SK-N-SH (cell line): ENCODE measurements around the gene GTF2F2. TPM values are rescaled to one million over a fixed set of nuclear protein-coding genes. Genes with fewer than 3 reads are reported as not detected.

Experiments
- CTCF ChIA-PET: fragments of 300-600, 350-600 bp; formaldehyde crosslinking; extraction: SDS; loops from one replicate; lab custom pipeline; 2021; lab: Yijun Ruan, JAX
- POLR2A ChIA-PET: fragments of 350-600 bp; sonication (Branson Sonifier 250); formaldehyde crosslinking; extraction: SDS; loops from one replicate; lab custom pipeline; 2020; ENCODE audit warnings: antibody characterized with exemption, inconsistent platforms; lab: Yijun Ruan, JAX
- DNase-seq: peaks from one replicate; pipeline ENCODE4 v3.0.0; 2012
- H2AFZ ChIP-seq: fragments of 200-600 bp; sonication (generic); 2 replicates; pipeline ENCODE4 v1.8.1; 2016; ENCODE audit warnings: antibody characterized with exemption, mild to moderate bottlenecking, low read depth
- H3F3A ChIP-seq: fragments of 200-600 bp; sonication (generic); replicated peaks from 2 replicates; pipeline ENCODE3; 2016; ENCODE audit warnings: antibody characterized with exemption, mild to moderate bottlenecking; ENCODE audit not compliant: insufficient read depth
- H3K27ac ChIP-seq, 2 experiments: fragments of 200-500 bp in 1 of 2; fragments of 200-600 bp in 1 of 2; sonication (Bioruptor generic) in 1 of 2; sonication (generic), shearing (Covaris generic) in 1 of 2; 2 replicates each; pipeline versions ENCODE4 v1.5.1 to v1.6.1; 2014 to 2016; ENCODE audit warnings: low read depth in 2 of 2, inconsistent platforms in 1 of 2, low read length in 1 of 2, mild to moderate bottlenecking in 1 of 2, mixed read lengths in 1 of 2
- H3K27me3 ChIP-seq: fragments of 200-600 bp; sonication (generic), shearing (Covaris generic); 2 replicates; pipeline ENCODE4 v1.6.1; 2016; ENCODE audit warnings: mixed run types; ENCODE audit not compliant: insufficient read depth
- H3K36me3 ChIP-seq, 2 experiments: fragments of 200-500 bp in 1 of 2; fragments of 200-600 bp in 1 of 2; sonication (Bioruptor generic) in 1 of 2; sonication (generic) in 1 of 2; replicated peaks in 1 of 2; 2 replicates each; pipeline versions ENCODE3 to v1.5.1; 2014 to 2016; ENCODE audit warnings: low read length in 1 of 2, mild to moderate bottlenecking in 1 of 2; ENCODE audit not compliant: insufficient read depth in 2 of 2, control insufficient read depth in 1 of 2
- H3K4me1 ChIP-seq, 2 experiments: fragments of 200-500 bp in 1 of 2; fragments of 200-600 bp in 1 of 2; sonication (Bioruptor generic) in 1 of 2; sonication (generic), shearing (Covaris generic) in 1 of 2; 2 replicates each; pipeline versions ENCODE4 v1.5.1 to v1.6.1; 2014 to 2016; ENCODE audit warnings: low read depth in 1 of 2, low read length in 1 of 2, mixed run types in 1 of 2; ENCODE audit not compliant: insufficient read depth in 2 of 2, control insufficient read depth in 1 of 2
- H3K4me2 ChIP-seq: fragments of 200-600 bp; sonication (generic), shearing (Covaris generic); 2 replicates; pipeline ENCODE4 v1.6.1; 2017; ENCODE audit warnings: mixed run types
- H3K4me3 ChIP-seq, 2 experiments: fragments of 200-500 bp in 1 of 2; fragments of 200-600 bp in 1 of 2; sonication (Bioruptor generic) in 1 of 2; sonication (generic), shearing (Covaris generic) in 1 of 2; 2 replicates each; pipeline versions ENCODE4 v1.5.1 to v1.8.1; 2014 to 2016; ENCODE audit warnings: low read depth in 2 of 2, inconsistent platforms in 1 of 2, low read length in 1 of 2, mild to moderate bottlenecking in 1 of 2, mixed read lengths in 1 of 2, moderate library complexity in 1 of 2
- H3K79me2 ChIP-seq: fragments of 200-600 bp; sonication (generic); 2 replicates; pipeline ENCODE4 v1.8.1; 2017; ENCODE audit warnings: mild to moderate bottlenecking; ENCODE audit not compliant: insufficient read depth
- H3K9ac ChIP-seq: fragments of 200-600 bp; sonication (generic); 2 replicates; pipeline ENCODE4 v1.6.1; 2017; ENCODE audit warnings: mixed run types
- H3K9me2 ChIP-seq: fragments of 200-600 bp; sonication (generic); 2 replicates; pipeline ENCODE4 v1.6.1; 2017; ENCODE audit warnings: mixed run types
- H3K9me3 ChIP-seq: fragments of 200-600 bp; sonication (generic); 2 replicates; pipeline ENCODE4 v1.6.1; 2017; ENCODE audit warnings: mixed run types, mild to moderate bottlenecking, moderate library complexity
- H4K20me1 ChIP-seq: fragments of 200-600 bp; sonication (generic); 2 replicates; pipeline ENCODE4 v1.6.1; 2017; ENCODE audit warnings: mild to moderate bottlenecking, mixed run types; ENCODE audit not compliant: insufficient read depth
- CHD2 ChIP-seq: fragments of 150-350 bp; IDR thresholded peaks from 2 replicates; pipeline ENCODE4 v1.6.1; 2018; ENCODE audit warnings: low read length; ENCODE audit not compliant: partially characterized antibody
- CTCF ChIP-seq: fragments of 200-600 bp; sonication (generic); IDR thresholded peaks from 2 replicates; pipeline ENCODE4 v1.6.1; 2017; ENCODE audit warnings: antibody characterized with exemption, mild to moderate bottlenecking, moderate library complexity
- ELF1 ChIP-seq: IDR thresholded peaks from 2 replicates; pipeline ENCODE4 v1.4.0; 2012
- FOXJ3 ChIP-seq: sonication (generic); formaldehyde crosslinking; IDR thresholded peaks from 2 replicates; pipeline ENCODE4 v1.5.1; 2020; ENCODE audit warnings: mild to moderate bottlenecking, missing genetic modification reagents
- GABPA ChIP-seq: IDR thresholded peaks from 2 replicates; pipeline ENCODE4 v1.4.0; 2012; ENCODE audit warnings: low read depth, mild to moderate bottlenecking
- JUND ChIP-seq: IDR thresholded peaks from 2 replicates; pipeline ENCODE4 v1.4.0; 2012
- MEF2A ChIP-seq: IDR thresholded peaks from 2 replicates; pipeline ENCODE4 v1.4.0; 2012; ENCODE audit warnings: low read depth, borderline replicate concordance
- MXI1 ChIP-seq: IDR thresholded peaks from 2 replicates; pipeline ENCODE4 v1.6.1; 2012; ENCODE audit warnings: mild to moderate bottlenecking, low read depth, low read length, improper control_type of control experiment
- NFIC ChIP-seq: IDR thresholded peaks from 2 replicates; pipeline ENCODE4 v1.4.0; 2012; ENCODE audit warnings: borderline replicate concordance
- NRF1 ChIP-seq: IDR thresholded peaks from 2 replicates; pipeline ENCODE4 v1.6.1; 2012; ENCODE audit warnings: low read depth, mild to moderate bottlenecking, low read length
- RAD21 ChIP-seq: IDR thresholded peaks from 2 replicates; pipeline ENCODE4 v1.6.1; 2012; ENCODE audit warnings: mild to moderate bottlenecking, low read length
- REST ChIP-seq: IDR thresholded peaks from 2 replicates; pipeline ENCODE4 v1.6.1; 2012; ENCODE audit warnings: mild to moderate bottlenecking, low read depth, low read length, moderate library complexity
- RFX5 ChIP-seq: IDR thresholded peaks from 2 replicates; pipeline ENCODE4 v1.6.1; 2012; ENCODE audit warnings: mild to moderate bottlenecking, improper control_type of control experiment, low read length
- RXRA ChIP-seq: IDR thresholded peaks from 2 replicates; pipeline ENCODE4 v1.4.0; 2012; ENCODE audit warnings: low read depth, mild to moderate bottlenecking, borderline replicate concordance
- SIN3A ChIP-seq: IDR thresholded peaks from 2 replicates; pipeline ENCODE4 v1.6.1; 2012; ENCODE audit warnings: low read depth, mild to moderate bottlenecking, low read length, moderate library complexity, borderline replicate concordance
- SMC3 ChIP-seq: IDR thresholded peaks from 2 replicates; pipeline ENCODE4 v1.6.1; 2012; ENCODE audit warnings: low read depth, low read length, improper control_type of control experiment
- TAF1 ChIP-seq: IDR thresholded peaks from 2 replicates; pipeline ENCODE4 v1.6.1; 2012; ENCODE audit warnings: low read depth, mild to moderate bottlenecking, low read length, moderate library complexity, borderline replicate concordance
- ZBTB33 ChIP-seq: IDR thresholded peaks from 2 replicates; pipeline ENCODE4 v1.4.0; 2012; ENCODE audit warnings: low read depth, borderline replicate concordance
- WGBS: methylation state at CpG from one replicate; pipeline ENCODE4 v1.1.6; 2017; ENCODE audit warnings: low lambda C conversion rate; 5-methylcytosine and 5-hydroxymethylcytosine counted together
- polyA plus RNA-seq, 3 experiments: library from polyadenylated mRNA; depleted of rRNA; stranded (reverse); fragments of >200 nt; gene quantifications; 2 replicates each; pipeline ENCODE4 v1.2.3, GENCODE V29; 2012

The GTF2F2 gene
- polyA plus RNA-seq, 1 of the 3 experiments (the other 2 are of a cell fraction): 24.2 TPM

- Histone ChIP-seq H3K36me3 (peaks cover 14% of the 10 kb centered on the region in 2 experiments), H3K27ac (no peak overlapping the region), H3K4me3 (no peak overlapping the region), H3K27me3 (no peaks in the 10 kb centered on the region), H2AFZ (no peak overlapping the region), H3K4me1 (peaks cover 0 to 18% of the 10 kb centered on the region in 2 experiments; a peak in 3 of 4 replicates), H3K9me2 (no peaks in the 10 kb centered on the region), H3K9ac (no peak overlapping the region)
- WGBS: 83% methylated on average over 1 of the region's 1 CpG
- POLR2A ChIA-PET: no interaction called here
- no peak for DNase-seq
- TF ChIP-seq GABPA (no peak), CHD2 (no peak), JUND (no peak), REST (no peak), RFX5 (no peak), NRF1 (no peak), RXRA (no peak), MXI1 (no peak), NFIC (no peak), SMC3 (no peak), SIN3A (no peak), MEF2A (no peak), ZBTB33 (no peak), FOXJ3 (CRISPR knock-in tag) (no peak), CTCF (no peak), RAD21 (no peak), ELF1 (no peak), TAF1 (no peak)
- TF ChIP-seq, all 33 proteins: peak for 0
- peaks cover 6% of the 10 kb centered on the region; the same call in 1 of the 2 replicates for H3K79me2 ChIP-seq
- no peaks in the 10 kb centered on the region for H3K9me3 ChIP-seq
- no peak overlapping the region for H3K4me2 ChIP-seq
- H4K20me1 ChIP-seq: no peaks in the 10 kb centered on the region
- CTCF ChIA-PET: no interaction called here
- H3F3A ChIP-seq: peaks cover 33% of the 10 kb centered on the region
These were observed 135.1 kb downstream of the GTF2F2 start for GRCh38 chr13:45255247-45255987.
